Loucy (cell line): ENCODE data around the gene CTIF.

Experiments used
- H2AFZ ChIP-seq: fragments of 200-600 bp; sonication (generic); 2 replicates; pipeline ENCODE4 v1.6.0; 2016; ENCODE audit warnings: antibody characterized with exemption, mild to moderate bottlenecking, low read length, moderate library complexity
- H3F3A ChIP-seq: fragments of 200-600 bp; 2 replicates; pipeline ENCODE4 v1.6.0; 2016; ENCODE audit warnings: antibody characterized with exemption, low read depth, mild to moderate bottlenecking
- H3K27me3 ChIP-seq: fragments of 200-600 bp; sonication (generic); 2 replicates; pipeline ENCODE4 v1.6.1; 2014; ENCODE audit warnings: low read length, mild to moderate bottlenecking; ENCODE audit not compliant: insufficient read depth, poor library complexity, severe bottlenecking
- H3K36me3 ChIP-seq: fragments of 200-600 bp; sonication (generic); 2 replicates; pipeline ENCODE4 v1.6.1; 2016; ENCODE audit warnings: low read length; ENCODE audit not compliant: insufficient read depth
- H3K4me1 ChIP-seq: fragments of 200-600 bp; sonication (generic); 2 replicates; pipeline ENCODE4 v1.5.1; 2014; ENCODE audit warnings: low read length, mild to moderate bottlenecking; ENCODE audit not compliant: insufficient read depth, poor library complexity, severe bottlenecking
- H3K4me2 ChIP-seq: fragments of 200-600 bp; sonication (generic); 2 replicates; pipeline ENCODE4 v1.6.0; 2014; ENCODE audit warnings: antibody characterized with exemption, low read length, low read depth, mild to moderate bottlenecking; ENCODE audit not compliant: poor library complexity, severe bottlenecking
- H3K4me3 ChIP-seq: fragments of 200-600 bp; sonication (generic); 2 replicates; pipeline ENCODE4 v1.5.1; 2014; ENCODE audit warnings: low read length, mild to moderate bottlenecking, mixed read lengths; ENCODE audit not compliant: poor library complexity, severe bottlenecking
- H3K79me2 ChIP-seq: fragments of 200-600 bp; sonication (generic); 2 replicates; pipeline ENCODE4 v1.6.1; 2014; ENCODE audit warnings: low read length; ENCODE audit not compliant: insufficient read depth
- H3K9ac ChIP-seq: fragments of 200-600 bp; sonication (generic); 2 replicates; pipeline ENCODE4 v1.6.0; 2014; ENCODE audit warnings: mild to moderate bottlenecking, low read depth, low read length, moderate library complexity; ENCODE audit not compliant: poor library complexity, severe bottlenecking
- H3K9me2 ChIP-seq: fragments of 200-600 bp; sonication (generic); replicated peaks from 2 replicates; pipeline ENCODE4 v1.6.1; 2016; ENCODE audit warnings: low read depth, low read length, mixed read lengths
- H3K9me3 ChIP-seq: fragments of 200-600 bp; sonication (generic); 2 replicates; pipeline ENCODE4 v1.6.1; 2014; ENCODE audit warnings: mild to moderate bottlenecking, antibody characterized with exemption, low read length, low read depth; ENCODE audit not compliant: insufficient read depth
- H4K20me1 ChIP-seq: fragments of 200-600 bp; sonication (generic); 2 replicates; pipeline ENCODE4 v1.6.0; 2014; ENCODE audit warnings: antibody characterized with exemption, low read length, mild to moderate bottlenecking; ENCODE audit not compliant: insufficient read depth, poor library complexity, severe bottlenecking
- CTCF ChIP-seq: fragments of 200-600 bp; sonication (generic); conservative IDR thresholded peaks from 2 replicates; pipeline ENCODE4 v1.5.1; 2014; ENCODE audit warnings: mild to moderate bottlenecking, antibody characterized with exemption, low read length
- EZH2phosphoT487 ChIP-seq: fragments of 200-600 bp; IDR thresholded peaks from 2 replicates; pipeline ENCODE4 v1.6.1; 2018; ENCODE audit warnings: antibody characterized with exemption, mild to moderate bottlenecking, moderate library complexity, borderline replicate concordance

Gene CTIF

GRCh38 chr18:48874701-48875162, 335.9 kb downstream of the CTIF start:
- Histone ChIP-seq H3K9me2 (no peaks in the 10 kb centered on the region), H3K4me2 (no peak overlapping the region), H3K27me3 (no peaks in the 10 kb centered on the region), H4K20me1 (no peaks in the 10 kb centered on the region), H3K79me2 (no peaks in the 10 kb centered on the region), H2AFZ (no peak overlapping the region), H3K4me1 (no peaks in the 10 kb centered on the region), H3K36me3 (no peaks in the 10 kb centered on the region), H3K9me3 (no peaks in the 10 kb centered on the region), H3K4me3 (no peak overlapping the region), H3K9ac (no peak overlapping the region), H3F3A (no peaks in the 10 kb centered on the region)
- TF ChIP-seq EZH2phosphoT487, result no peak
- no peak for TF ChIP-seq CTCF

GRCh38 chr18:48875314-48875941, 336.6 kb downstream of the CTIF start:
- TF ChIP-seq EZH2phosphoT487, result no peak
- TF ChIP-seq CTCF, result no peak
- Histone ChIP-seq H3K9me3 (no peaks in the 10 kb centered on the region), H3F3A (no peaks in the 10 kb centered on the region), H3K9me2 (no peaks in the 10 kb centered on the region), H3K9ac (no peak overlapping the region), H4K20me1 (no peaks in the 10 kb centered on the region), H3K4me1 (no peaks in the 10 kb centered on the region), H3K36me3 (no peaks in the 10 kb centered on the region), H3K27me3 (no peaks in the 10 kb centered on the region), H3K4me3 (no peak overlapping the region), H3K4me2 (no peak overlapping the region), H3K79me2 (no peaks in the 10 kb centered on the region), H2AFZ (no peak overlapping the region)

- H3K27me3 ChIP-seq, result no peaks in the 10 kb centered on the region
- H2AFZ ChIP-seq, result no peak overlapping the region
- no peaks in the 10 kb centered on the region for H4K20me1 ChIP-seq
- no peaks in the 10 kb centered on the region for H3K36me3 ChIP-seq
- H3K9ac ChIP-seq, result no peak overlapping the region
- no peaks in the 10 kb centered on the region for H3K9me2 ChIP-seq
- no peaks in the 10 kb centered on the region for H3F3A ChIP-seq
- no peaks in the 10 kb centered on the region for H3K79me2 ChIP-seq
- no peaks in the 10 kb centered on the region for H3K9me3 ChIP-seq
- no peak overlapping the region for H3K4me2 ChIP-seq
- H3K4me1 ChIP-seq, result no peaks in the 10 kb centered on the region
- no peak overlapping the region for H3K4me3 ChIP-seq
- TF ChIP-seq CTCF (no peak), EZH2phosphoT487 (no peak)
Measured at GRCh38 chr18:48875942-48876511, 337.2 kb downstream of the CTIF start.
